SK-N-SH treated with all-trans-retinoic acid at 6 μM for 48 hours (cell line): ENCODE measurements around the gene MYD88.

Experiments
- ARNTL ChIP-seq: fragments of 450-650 bp; formaldehyde crosslinking; IDR thresholded peaks from 2 replicates; pipeline ENCODE4 v1.5.0; 2020; ENCODE audit warnings: low read depth, mild to moderate bottlenecking, moderate library complexity, borderline replicate concordance
- BACH2 ChIP-seq: fragments of 250-450 bp; sonication (Bioruptor Pico); IDR thresholded peaks from 2 replicates; pipeline ENCODE4 v1.9.0; 2021; ENCODE audit warnings: mild to moderate bottlenecking, borderline replicate concordance
- CSDC2 ChIP-seq: fragments of 250-450 bp; sonication (Bioruptor Pico); IDR thresholded peaks from 2 replicates; pipeline ENCODE4 v1.5.0; 2020; ENCODE audit warnings: mild to moderate bottlenecking, moderate library complexity
- ESRRG ChIP-seq: fragments of 250-450 bp; sonication (Bioruptor Pico); IDR thresholded peaks from 2 replicates; pipeline ENCODE4 v1.6.1; 2021; ENCODE audit warnings: mild to moderate bottlenecking
- ISL1 ChIP-seq: fragments of 250-450 bp; sonication (Bioruptor Pico); IDR thresholded peaks from 2 replicates; pipeline ENCODE4 v2.1.2; 2022; ENCODE audit warnings: mild to moderate bottlenecking, moderate library complexity
- RARB ChIP-seq: fragments of 250-450 bp; sonication (Bioruptor Pico); IDR thresholded peaks from 2 replicates; pipeline ENCODE4 v1.8.0; 2021; ENCODE audit warnings: mild to moderate bottlenecking, moderate library complexity
- SNAI2 ChIP-seq: fragments of 250-450 bp; sonication (Bioruptor Pico); IDR thresholded peaks from 2 replicates; pipeline ENCODE4 v1.5.0; 2020; ENCODE audit warnings: mild to moderate bottlenecking, moderate library complexity
- ZC3H10 ChIP-seq: fragments of 250-450 bp; sonication (Bioruptor Pico); IDR thresholded peaks from 2 replicates; pipeline ENCODE4 v1.5.1; 2021; ENCODE audit warnings: mild to moderate bottlenecking, moderate library complexity
- ZFP3 ChIP-seq: fragments of 250-450 bp; sonication (Bioruptor Pico); IDR thresholded peaks from 2 replicates; pipeline ENCODE4 v1.5.0; 2020; ENCODE audit warnings: mild to moderate bottlenecking, moderate library complexity
- ZFP30 ChIP-seq: fragments of 450-650 bp; formaldehyde crosslinking; IDR thresholded peaks from 2 replicates; pipeline ENCODE4 v1.5.0; 2022; ENCODE audit warnings: mild to moderate bottlenecking, moderate library complexity
- ZNF8 ChIP-seq: fragments of 450-650 bp; formaldehyde crosslinking; IDR thresholded peaks from 2 replicates; pipeline ENCODE4 v1.5.0; 2020; ENCODE audit warnings: mild to moderate bottlenecking, moderate library complexity
- TF ChIP-seq, protein P1 (sequence below): fragments of 250-450 bp; sonication (Bioruptor Pico); IDR thresholded peaks from 2 replicates; pipeline ENCODE4 v1.5.1; 2020; ENCODE audit warnings: low read depth, mild to moderate bottlenecking, moderate library complexity
- TF ChIP-seq, protein P2 (sequence below): fragments of 250-450 bp; sonication (Bioruptor Pico); IDR thresholded peaks from 2 replicates; pipeline ENCODE4 v1.5.1; 2021; ENCODE audit warnings: mild to moderate bottlenecking, moderate library complexity

DNA sequence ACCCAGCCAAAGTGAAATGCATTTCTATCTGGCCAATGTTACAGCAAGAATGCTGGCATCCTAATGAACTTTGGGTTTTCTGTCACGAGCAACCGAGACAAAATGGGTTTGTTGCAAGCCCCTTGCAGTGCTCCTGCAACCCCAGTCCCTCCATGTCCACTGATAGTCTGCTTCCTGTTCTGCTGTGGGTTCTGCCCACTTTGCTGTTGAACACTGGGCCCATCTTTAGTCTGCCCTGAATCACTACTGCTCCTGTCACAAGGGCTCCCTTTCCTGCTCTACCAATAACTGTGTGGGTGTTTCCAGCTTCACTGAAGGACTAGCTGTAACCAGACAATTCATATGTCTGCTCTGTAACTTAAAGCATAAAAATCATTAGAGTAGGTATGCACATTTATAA lies 14.1 kb downstream of the MYD88 start:
- no peak for TF ChIP-seq BACH2 (CRISPR knock-in tag)
- no peak for TF ChIP-seq ZNF8 (CRISPR knock-in tag)
- TF ChIP-seq ZFP3 (CRISPR knock-in tag), result no peak
- no peak for TF ChIP-seq ISL1
- TF ChIP-seq RARB (CRISPR knock-in tag), result no peak
- TF ChIP-seq ZC3H10 (CRISPR knock-in tag), result no peak
- TF ChIP-seq ARNTL (CRISPR knock-in tag), result no peak
- no peak for TF ChIP-seq ZFP30 (CRISPR knock-in tag)
- TF ChIP-seq, protein P1, sequence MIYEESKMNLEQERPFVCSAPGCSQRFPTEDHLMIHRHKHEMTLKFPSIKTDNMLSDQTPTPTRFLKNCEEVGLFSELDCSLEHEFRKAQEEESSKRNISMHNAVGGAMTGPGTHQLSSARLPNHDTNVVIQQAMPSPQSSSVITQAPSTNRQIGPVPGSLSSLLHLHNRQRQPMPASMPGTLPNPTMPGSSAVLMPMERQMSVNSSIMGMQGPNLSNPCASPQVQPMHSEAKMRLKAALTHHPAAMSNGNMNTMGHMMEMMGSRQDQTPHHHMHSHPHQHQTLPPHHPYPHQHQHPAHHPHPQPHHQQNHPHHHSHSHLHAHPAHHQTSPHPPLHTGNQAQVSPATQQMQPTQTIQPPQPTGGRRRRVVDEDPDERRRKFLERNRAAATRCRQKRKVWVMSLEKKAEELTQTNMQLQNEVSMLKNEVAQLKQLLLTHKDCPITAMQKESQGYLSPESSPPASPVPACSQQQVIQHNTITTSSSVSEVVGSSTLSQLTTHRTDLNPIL (CRISPR knock-in tag), result no peak
- no peak for TF ChIP-seq CSDC2 (CRISPR knock-in tag)
- TF ChIP-seq, protein P2, sequence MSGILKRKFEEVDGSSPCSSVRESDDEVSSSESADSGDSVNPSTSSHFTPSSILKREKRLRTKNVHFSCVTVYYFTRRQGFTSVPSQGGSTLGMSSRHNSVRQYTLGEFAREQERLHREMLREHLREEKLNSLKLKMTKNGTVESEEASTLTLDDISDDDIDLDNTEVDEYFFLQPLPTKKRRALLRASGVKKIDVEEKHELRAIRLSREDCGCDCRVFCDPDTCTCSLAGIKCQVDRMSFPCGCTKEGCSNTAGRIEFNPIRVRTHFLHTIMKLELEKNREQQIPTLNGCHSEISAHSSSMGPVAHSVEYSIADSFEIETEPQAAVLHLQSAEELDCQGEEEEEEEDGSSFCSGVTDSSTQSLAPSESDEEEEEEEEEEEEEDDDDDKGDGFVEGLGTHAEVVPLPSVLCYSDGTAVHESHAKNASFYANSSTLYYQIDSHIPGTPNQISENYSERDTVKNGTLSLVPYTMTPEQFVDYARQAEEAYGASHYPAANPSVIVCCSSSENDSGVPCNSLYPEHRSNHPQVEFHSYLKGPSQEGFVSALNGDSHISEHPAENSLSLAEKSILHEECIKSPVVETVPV (CRISPR knock-in tag), result no peak
- TF ChIP-seq ESRRG (CRISPR knock-in tag), result no peak
- no peak for TF ChIP-seq SNAI2 (CRISPR knock-in tag)
